GM12878 (cell line): Measurements from ENCODE around the gene GRK1. TPM values are rescaled to one million over a fixed set of nuclear protein-coding genes. Genes with fewer than 3 reads are reported as not detected.

Experiments used
- ATAC-seq: fragments of 200-7000 bp; cut with Tn5 transposase; 3 replicates; pipeline ENCODE4 v1.9.1; 2020; ENCODE audit warnings: mild to moderate bottlenecking, moderate library complexity
- BruUV-seq: library from RNA; stranded (reverse); fragments of 400-500 nt; replicated peaks from 2 replicates; lab custom pipeline; 2021; lab: Mats Ljungman, UMichigan
- CTCF ChIA-PET: fragments of 300-600 bp; sonication (Branson Sonifier 250); formaldehyde crosslinking; extraction: SDS; loops from one replicate; lab custom pipeline; 2021; ENCODE audit warnings: inconsistent platforms; lab: Yijun Ruan, JAX
- POLR2A ChIA-PET: fragments of 350-600 bp; formaldehyde crosslinking; extraction: SDS; loops from one replicate; lab custom pipeline; 2021; ENCODE audit warnings: inconsistent platforms; lab: Charles Lee
- RAD21 ChIA-PET: fragments of 300-600 bp; sonication (Branson Sonifier 250); formaldehyde crosslinking; loops from one replicate; lab custom pipeline; 2023; ENCODE audit warnings: antibody characterized with exemption; ENCODE audit not compliant: unreplicated experiment; lab: Charles Lee
- SMC1A ChIA-PET: fragments of 300-600 bp; sonication (Branson Sonifier 250); formaldehyde crosslinking; loops from one replicate; lab custom pipeline; 2023; ENCODE audit not compliant: unreplicated experiment, uncharacterized antibody; lab: Charles Lee
- DNase-seq: peaks from one replicate; pipeline ENCODE4 v3.0.0-alpha.2; 2011; ENCODE audit warnings: low read depth, low spot score
- FAIRE-seq: peaks from 3 replicates; lab custom pipeline; 2011; peaks lifted over from hg19 to GRCh38; lab: Jason Lieb, UNC
- H2AFZ ChIP-seq: 2 replicates; pipeline ENCODE4 v1.6.0; 2011; ENCODE audit warnings: low read depth, low read length, control low read depth; ENCODE audit not compliant: control insufficient read depth
- H3K27ac ChIP-seq: 2 replicates; pipeline ENCODE4 v1.5.1; 2011; ENCODE audit warnings: control low read depth; ENCODE audit not compliant: control insufficient read depth, insufficient read depth
- H3K27me3 ChIP-seq, 2 experiments: replicated peaks in 1 of 2; 2 replicates each; pipeline versions ENCODE4 v1.6.0 to v1.6.1; 2011; ENCODE audit warnings: low read length in 1 of 2; ENCODE audit not compliant: control insufficient read depth in 2 of 2, insufficient read depth in 2 of 2
- H3K36me3 ChIP-seq, 2 experiments: 2 replicates each; pipeline ENCODE4 v1.5.1; 2011; ENCODE audit warnings: low read length in 1 of 2; ENCODE audit not compliant: control insufficient read depth in 2 of 2, insufficient read depth in 2 of 2
- H3K4me1 ChIP-seq: 2 replicates; pipeline ENCODE4 v1.6.1; 2011; ENCODE audit warnings: mild to moderate bottlenecking, low read length, moderate library complexity, mixed read lengths; ENCODE audit not compliant: control insufficient read depth, insufficient read depth
- H3K4me2 ChIP-seq: 2 replicates; pipeline ENCODE4 v1.6.0; 2011; ENCODE audit warnings: control low read depth; ENCODE audit not compliant: control insufficient read depth, insufficient read depth
- H3K4me3 ChIP-seq: fragments of 200-600 bp; sonication (generic); 2 replicates; pipeline ENCODE4 v1.5.1; 2016
- H3K79me2 ChIP-seq: 2 replicates; pipeline ENCODE4 v1.6.0; 2011; ENCODE audit warnings: low read length; ENCODE audit not compliant: control insufficient read depth, insufficient read depth
- H3K9ac ChIP-seq: 2 replicates; pipeline ENCODE4 v1.8.0; 2011; ENCODE audit warnings: low read length, control low read depth, mixed read lengths; ENCODE audit not compliant: control insufficient read depth, insufficient read depth
- H3K9me3 ChIP-seq: replicated peaks from 3 replicates; pipeline ENCODE4 v1.5.1; 2011; ENCODE audit warnings: mild to moderate bottlenecking, low read length; ENCODE audit not compliant: control insufficient read depth, insufficient read depth
- H4K20me1 ChIP-seq: 2 replicates; pipeline ENCODE4 v1.6.0; 2011; ENCODE audit not compliant: control insufficient read depth, insufficient read depth
- FOS ChIP-seq: IDR thresholded peaks from 3 replicates; pipeline ENCODE4 v1.6.1; 2011; ENCODE audit warnings: borderline replicate concordance; ENCODE audit not compliant: insufficient read length; ENCODE audit errors: extremely low read depth
- MTA2 ChIP-seq: fragments of 450-650 bp; IDR thresholded peaks from 2 replicates; pipeline ENCODE4 v1.6.1; 2016; ENCODE audit warnings: low read depth, mild to moderate bottlenecking, moderate library complexity
- MXI1 ChIP-seq: fragments of 150-350 bp; IDR thresholded peaks from 2 replicates; pipeline ENCODE4 v1.6.1; 2011; ENCODE audit warnings: low read depth, mild to moderate bottlenecking, inconsistent platforms, low read length, improper control_type of control experiment
- NFYB ChIP-seq: IDR thresholded peaks from 2 replicates; pipeline ENCODE4 v1.6.1; 2011; ENCODE audit warnings: low read depth, mild to moderate bottlenecking, low read length, improper control_type of control experiment, moderate library complexity; ENCODE audit not compliant: insufficient read depth
- POLR2A ChIP-seq: IDR thresholded peaks from 2 replicates; pipeline ENCODE4 v1.6.1; 2011; ENCODE audit warnings: low read depth, mild to moderate bottlenecking, low read length
- RAD21 ChIP-seq: IDR thresholded peaks from 2 replicates; pipeline ENCODE4 v1.6.1; 2011; ENCODE audit warnings: mild to moderate bottlenecking, low read depth, low read length, moderate library complexity; ENCODE audit not compliant: insufficient read depth
- SREBF1 ChIP-seq: IDR thresholded peaks from 2 replicates; pipeline ENCODE4 v1.6.1; 2012; ENCODE audit warnings: mild to moderate bottlenecking, low read length
- STAT3 ChIP-seq: IDR thresholded peaks from 2 replicates; pipeline ENCODE4 v1.6.1; 2011; ENCODE audit warnings: low read depth, low read length, improper control_type of control experiment
- TARDBP ChIP-seq: IDR thresholded peaks from 2 replicates; pipeline ENCODE4 v1.6.1; 2016; ENCODE audit warnings: borderline replicate concordance
- TCF7 ChIP-seq: IDR thresholded peaks from 2 replicates; pipeline ENCODE4 v1.6.1; 2014; ENCODE audit warnings: antibody characterized with exemption, borderline replicate concordance
- WRNIP1 ChIP-seq: IDR thresholded peaks from 2 replicates; pipeline ENCODE4 v1.6.1; 2011; ENCODE audit warnings: low read depth, low read length, improper control_type of control experiment, borderline replicate concordance
- ZNF274 ChIP-seq: IDR thresholded peaks from one replicate; pipeline ENCODE4 v1.8.0; 2011; ENCODE audit not compliant: insufficient read length, insufficient read depth
- WGBS: methylation state at CpG from one replicate; pipeline ENCODE4 v1.1.6; 2016; ENCODE audit warnings: low lambda C conversion rate; ENCODE audit not compliant: insufficient replicate concordance, insufficient coverage; ENCODE audit errors: missing lambda C conversion rate; 5-methylcytosine and 5-hydroxymethylcytosine counted together
- in situ Hi-C: fragments of 300-500 bp; cut with MboI; formaldehyde crosslinking; loops from 9 replicates; pipeline ENCODE4 v1.14.3; 2018; ENCODE audit warnings: mixed read lengths
- intact Hi-C: fragments of 100-400 bp; cut with micrococcal nuclease; formaldehyde crosslinking; loops from one replicate; pipeline ENCODE4 v1.14.2; 2022; ENCODE audit not compliant: unreplicated experiment
- polyA plus RNA-seq, 11 experiments: library from polyadenylated mRNA; depleted of rRNA in 4 of 11; unstranded in 6 of 11; stranded (reverse) in 5 of 11; fragments of >200 nt; fragmentation: Nextera tagmentation in 4 of 11; fragmentation: Illumina TruSeq in 1 of 11; extraction: Ambion mirVana in 4 of 11; extraction: Trizol in 1 of 11; gene quantifications; 1 replicate in 1 of 11; 2 replicates in 10 of 11; pipeline versions ENCODE4 v1.2.1 to v1.2.3, GENCODE V29; 2011 to 2016; ENCODE audit warnings: inconsistent platforms in 2 of 11, missing spikeins in 2 of 11, low read depth in 1 of 11
- total RNA-seq, 4 experiments: library from RNA; depleted of rRNA in 3 of 4; stranded (reverse); fragments of >200 nt in 3 of 4; fragmentation: Illumina TruSeq in 1 of 4; extraction: Trizol in 1 of 4; gene quantifications; 2 replicates each; pipeline versions ENCODE4 v1.2.1 to v1.2.3, GENCODE V29; 2013 to 2021
- TF ChIP-seq, protein P1 (sequence below): fragments of 450-650 bp; IDR thresholded peaks from 2 replicates; pipeline ENCODE4 v1.6.1; 2017; ENCODE audit warnings: mild to moderate bottlenecking

Gene GRK1
- total and polyA plus RNA-seq, 10 of the 15 experiments (the other 5 are each of a cell fraction or from before 2014, with no cell fraction given) = under 0.01 to 0.04 TPM; not detected in 8

DNA sequence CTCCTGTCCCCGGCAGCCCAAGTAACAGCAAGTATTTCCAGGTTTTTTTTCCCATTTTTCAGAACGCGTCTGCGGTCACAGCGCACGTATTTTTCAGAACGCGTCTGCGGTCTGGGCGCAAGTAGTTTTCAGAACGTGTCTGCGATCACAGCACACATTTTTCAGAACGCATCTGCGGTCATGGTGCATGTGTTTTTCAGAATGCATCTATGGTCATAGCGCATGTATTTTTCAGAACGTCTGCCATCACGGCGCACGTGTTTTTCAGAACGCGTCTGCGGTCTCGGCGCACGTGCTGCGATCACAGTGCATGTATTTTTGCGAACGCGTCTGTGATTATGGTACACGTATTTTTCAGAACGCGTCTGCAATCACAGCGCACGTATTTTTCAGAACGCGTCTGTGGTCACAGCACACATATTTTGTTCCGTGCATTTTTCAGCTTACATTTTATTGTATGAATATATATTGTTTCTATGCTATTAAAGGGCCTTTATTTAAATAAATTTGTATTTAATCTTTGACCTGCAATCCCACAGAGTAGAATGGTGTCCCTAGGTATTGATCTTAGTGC lies 28.8 kb upstream of the GRK1 start (continued):
- TF ChIP-seq STAT3 (no peak), MTA2 (no peak), TCF7 (no peak), WRNIP1 (no peak), TARDBP (no peak), RAD21 (no peak), POLR2A (no peak)
- TF ChIP-seq, all 136 proteins: peak for 0

- RAD21 ChIA-PET = no interaction called here
- Histone ChIP-seq H3K4me2 (no peak overlapping the region), H3K27me3 (no peaks in the 10 kb centered on the region), H4K20me1 (no peaks in the 10 kb centered on the region), H3K79me2 (no peaks in the 10 kb centered on the region), H3K4me3 (no peak overlapping the region), H3K9ac (no peak overlapping the region), H3K27ac (no peak overlapping the region), H3K4me1 (no peaks in the 10 kb centered on the region), H3K36me3 (peaks cover 30 to 41% of the 10 kb centered on the region in 2 experiments), H3K9me3 (no peaks in the 10 kb centered on the region), H2AFZ (no peak overlapping the region)
- ATAC-seq = no peak
- POLR2A ChIA-PET = no interaction called here
- no TSS peak for BruUV-seq
- SMC1A ChIA-PET = no interaction called here
- CTCF ChIA-PET = no interaction called here
- 98% methylated on average over 8 of the region's 8 CpGs for WGBS
- in situ Hi-C loops = no loop called here
- no peak for FAIRE-seq
- TF ChIP-seq FOS = no peak
- no peak for TF ChIP-seq ZNF274
- no peak for TF ChIP-seq MXI1
- no peak for TF ChIP-seq SREBF1
- TF ChIP-seq, protein P1, sequence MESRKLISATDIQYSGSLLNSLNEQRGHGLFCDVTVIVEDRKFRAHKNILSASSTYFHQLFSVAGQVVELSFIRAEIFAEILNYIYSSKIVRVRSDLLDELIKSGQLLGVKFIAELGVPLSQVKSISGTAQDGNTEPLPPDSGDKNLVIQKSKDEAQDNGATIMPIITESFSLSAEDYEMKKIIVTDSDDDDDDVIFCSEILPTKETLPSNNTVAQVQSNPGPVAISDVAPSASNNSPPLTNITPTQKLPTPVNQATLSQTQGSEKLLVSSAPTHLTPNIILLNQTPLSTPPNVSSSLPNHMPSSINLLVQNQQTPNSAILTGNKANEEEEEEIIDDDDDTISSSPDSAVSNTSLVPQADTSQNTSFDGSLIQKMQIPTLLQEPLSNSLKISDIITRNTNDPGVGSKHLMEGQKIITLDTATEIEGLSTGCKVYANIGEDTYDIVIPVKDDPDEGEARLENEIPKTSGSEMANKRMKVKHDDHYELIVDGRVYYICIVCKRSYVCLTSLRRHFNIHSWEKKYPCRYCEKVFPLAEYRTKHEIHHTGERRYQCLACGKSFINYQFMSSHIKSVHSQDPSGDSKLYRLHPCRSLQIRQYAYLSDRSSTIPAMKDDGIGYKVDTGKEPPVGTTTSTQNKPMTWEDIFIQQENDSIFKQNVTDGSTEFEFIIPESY = no peak
- no peak for TF ChIP-seq NFYB
- TF ChIP-seq, all 136 proteins: peak for 0
- intact Hi-C loops = no loop called here
- no peak for DNase-seq
Observed at GRCh38 chr13:113638806-113639205, 28.2 kb upstream of the GRK1 start.
